Breast epithelium (tissue), 3 donors: Measurements from ENCODE around the gene MAPKAPK2.

Experiments
- POLR2A ChIP-seq: fragments of 450-650 bp; IDR thresholded peaks from one replicate; pipeline ENCODE4 v1.6.1; 2016; ENCODE audit warnings: antibody characterized with exemption, mild to moderate bottlenecking, moderate library complexity
- POLR2AphosphoS5 ChIP-seq, 3 donors: sonication (generic); formaldehyde crosslinking; IDR thresholded peaks; one replicate each; pipeline ENCODE4 v1.6.1; 2017; ENCODE audit warnings: antibody characterized with exemption in 3 of 3
- TF ChIP-seq, protein P1 (sequence below), 3 donors: fragments of 450-650 bp; IDR thresholded peaks; one replicate each; pipeline ENCODE4 v1.5.1; 2016 to 2017; ENCODE audit warnings: antibody characterized with exemption in 3 of 3, mild to moderate bottlenecking in 3 of 3, moderate library complexity in 3 of 3

DNA sequence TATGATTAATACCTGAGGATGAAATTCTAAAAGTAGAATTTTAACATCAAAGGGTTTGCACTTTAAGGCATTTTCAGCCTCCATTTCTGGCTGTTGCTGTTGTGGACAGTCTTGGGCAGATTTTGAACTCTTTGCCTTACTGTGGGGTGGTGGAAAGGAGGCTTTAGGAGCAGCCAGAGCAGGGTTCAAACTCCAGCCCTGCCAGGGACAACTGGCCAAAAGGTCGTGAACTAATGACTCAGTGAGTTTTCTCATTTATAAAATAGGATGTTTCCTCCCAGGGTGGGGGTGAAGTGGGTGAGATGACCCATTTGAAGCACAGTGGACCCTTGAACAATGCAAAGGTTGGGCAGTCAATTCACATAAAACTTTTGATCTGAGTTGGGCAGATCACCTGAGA, 36.7 kb downstream of the MAPKAPK2 start:
- TF ChIP-seq, protein P1, sequence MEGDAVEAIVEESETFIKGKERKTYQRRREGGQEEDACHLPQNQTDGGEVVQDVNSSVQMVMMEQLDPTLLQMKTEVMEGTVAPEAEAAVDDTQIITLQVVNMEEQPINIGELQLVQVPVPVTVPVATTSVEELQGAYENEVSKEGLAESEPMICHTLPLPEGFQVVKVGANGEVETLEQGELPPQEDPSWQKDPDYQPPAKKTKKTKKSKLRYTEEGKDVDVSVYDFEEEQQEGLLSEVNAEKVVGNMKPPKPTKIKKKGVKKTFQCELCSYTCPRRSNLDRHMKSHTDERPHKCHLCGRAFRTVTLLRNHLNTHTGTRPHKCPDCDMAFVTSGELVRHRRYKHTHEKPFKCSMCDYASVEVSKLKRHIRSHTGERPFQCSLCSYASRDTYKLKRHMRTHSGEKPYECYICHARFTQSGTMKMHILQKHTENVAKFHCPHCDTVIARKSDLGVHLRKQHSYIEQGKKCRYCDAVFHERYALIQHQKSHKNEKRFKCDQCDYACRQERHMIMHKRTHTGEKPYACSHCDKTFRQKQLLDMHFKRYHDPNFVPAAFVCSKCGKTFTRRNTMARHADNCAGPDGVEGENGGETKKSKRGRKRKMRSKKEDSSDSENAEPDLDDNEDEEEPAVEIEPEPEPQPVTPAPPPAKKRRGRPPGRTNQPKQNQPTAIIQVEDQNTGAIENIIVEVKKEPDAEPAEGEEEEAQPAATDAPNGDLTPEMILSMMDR (IDR thresholded peaks at IDR 0.05), result no peak
- TF ChIP-seq POLR2A (no peak), POLR2AphosphoS5 (IDR thresholded peaks at IDR 0.05) (no peak)
